ENCODE data around the gene AJAP1.
"Not testable (repeated sequence)": the region's sequence is repeated elsewhere in the genome, so short reads cannot be mapped to it uniquely, and the experiment has no call there.

Gene AJAP1

DNA sequence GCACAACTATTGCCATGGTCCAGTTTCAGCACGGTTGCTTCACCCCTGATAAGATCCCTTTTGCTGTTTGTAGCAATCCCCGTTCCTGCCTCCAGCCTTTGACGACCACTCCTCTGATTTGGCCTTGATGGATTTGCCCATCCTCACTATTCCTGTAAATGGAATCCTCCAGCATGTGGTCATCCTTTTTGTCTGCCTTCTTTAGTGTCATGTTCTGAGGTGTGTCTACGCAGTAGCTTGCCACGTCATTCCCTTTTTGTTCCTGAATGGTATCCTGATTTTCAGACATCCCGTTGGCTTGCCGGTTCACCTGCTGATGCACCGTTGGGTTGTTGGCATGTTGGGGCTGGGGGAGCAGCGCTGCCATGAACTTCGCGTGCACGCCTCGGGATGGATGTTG lies 7.8 kb downstream of the AJAP1 start:
- Histone ChIP-seq H3K4me2 (ENCODE audit: low read length) (no peak overlapping the region), H2BK120ac (ENCODE audit: low read depth, low read length) (no peak overlapping the region), H3K18ac (ENCODE audit: low read length) (no peak overlapping the region), H3K56ac (ENCODE audit: low read length) (no peak overlapping the region), H3K79me1 (ENCODE audit: low read length) (no peaks in the 10 kb centered on the region), H3K4ac (ENCODE audit: low read depth, low read length) (no peak overlapping the region), H2BK15ac (replicated peaks; ENCODE audit: low read depth) (no peak overlapping the region), H2BK5ac (ENCODE audit: low read length) (no peak overlapping the region), H3K23ac (ENCODE audit: low read length) (no peak overlapping the region), H3K9ac (ENCODE audit: low read length) (no peak overlapping the region), H4K8ac (ENCODE audit: low read depth, low read length) (no peak overlapping the region), H3K27ac (ENCODE audit: low read depth, low read length) (no peak overlapping the region), H3K27me3 (ENCODE audit: insufficient read depth, low read length, poor library complexity) (peaks cover 3% of the 10 kb centered on the region), H2AK5ac (ENCODE audit: low read length) (no peak overlapping the region), H4K5ac (ENCODE audit: low read length) (no peak overlapping the region), H3K79me2 (ENCODE audit: control insufficient read depth, insufficient read depth, low read length) (no peaks in the 10 kb centered on the region), H3K4me3 (ENCODE audit: low read length) (no peak overlapping the region), H3K4me1 (ENCODE audit: control insufficient read depth, low read depth, low read length) (peaks cover 7% of the 10 kb centered on the region), H3K36me3 (ENCODE audit: control insufficient read depth, insufficient read depth, low read length) (no peaks in the 10 kb centered on the region)
- DNase-seq, result no peak
- no CpG with 5 or more reads among the region's 13 CpGs for WGBS (ENCODE audit: extremely low coverage, insufficient coverage, low lambda C conversion rate)

DNA sequence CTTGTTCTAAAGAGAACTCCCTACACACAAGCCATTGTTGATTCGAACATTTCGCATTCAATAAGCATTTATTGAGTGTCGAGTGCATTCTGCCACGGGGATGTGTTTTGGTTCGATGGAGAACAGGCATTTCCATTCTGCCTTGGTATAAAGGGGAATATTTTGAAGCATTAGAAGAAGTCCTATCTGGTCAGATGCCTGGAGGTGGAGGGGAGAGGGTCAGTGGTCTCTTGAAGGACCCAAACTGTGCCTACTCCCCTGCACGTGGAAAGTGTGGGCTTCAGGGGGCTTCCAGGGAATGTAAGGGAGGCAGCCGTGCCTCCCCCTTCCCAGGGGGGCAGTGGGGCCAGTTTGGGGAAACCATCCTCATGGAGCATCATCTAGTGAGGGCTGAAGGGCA lies 8.3 kb downstream of the AJAP1 start:
- H3K56ac ChIP-seq (ENCODE audit: low read length), result no peak overlapping the region
- WGBS (ENCODE audit: extremely low coverage, insufficient coverage, low lambda C conversion rate), result no CpG with 5 or more reads among the region's 7 CpGs
- H3K4me2 ChIP-seq (ENCODE audit: low read length), result no peak overlapping the region
- H3K4me1 ChIP-seq (ENCODE audit: control insufficient read depth, low read depth, low read length), result peaks cover 7% of the 10 kb centered on the region
- no peak overlapping the region for H2BK5ac ChIP-seq (ENCODE audit: low read length)
- H3K27me3 ChIP-seq (ENCODE audit: insufficient read depth, low read length, poor library complexity), result peaks cover 2% of the 10 kb centered on the region
- H3K4ac ChIP-seq (ENCODE audit: low read depth, low read length), result no peak overlapping the region
- no peaks in the 10 kb centered on the region for H3K36me3 ChIP-seq (ENCODE audit: control insufficient read depth, insufficient read depth, low read length)
- no peaks in the 10 kb centered on the region for H3K79me1 ChIP-seq (ENCODE audit: low read length)
- no peak overlapping the region for H3K9ac ChIP-seq (ENCODE audit: low read length)
- H3K23ac ChIP-seq (ENCODE audit: low read length), result no peak overlapping the region
- no peaks in the 10 kb centered on the region for H3K79me2 ChIP-seq (ENCODE audit: control insufficient read depth, insufficient read depth, low read length)
- H4K5ac ChIP-seq (ENCODE audit: low read length), result no peak overlapping the region
- H2BK120ac ChIP-seq (ENCODE audit: low read depth, low read length), result no peak overlapping the region
- H2BK15ac ChIP-seq (replicated peaks; ENCODE audit: low read depth), result no peak overlapping the region
- no peak overlapping the region for H4K8ac ChIP-seq (ENCODE audit: low read depth, low read length)
- no peak overlapping the region for H3K4me3 ChIP-seq (ENCODE audit: low read length)
- no peak overlapping the region for H3K27ac ChIP-seq (ENCODE audit: low read depth, low read length)
- H2AK5ac ChIP-seq (ENCODE audit: low read length), result no peak overlapping the region
- no peak for DNase-seq
- no peak overlapping the region for H3K18ac ChIP-seq (ENCODE audit: low read length)

- Histone ChIP-seq H3K4me3 (ENCODE audit: low read length) (no peak overlapping the region), H2BK5ac (ENCODE audit: low read length) (no peak overlapping the region), H3K23ac (ENCODE audit: low read length) (no peak overlapping the region), H3K79me2 (ENCODE audit: control insufficient read depth, insufficient read depth, low read length) (no peaks in the 10 kb centered on the region), H2AK5ac (ENCODE audit: low read length) (no peak overlapping the region), H4K5ac (ENCODE audit: low read length) (no peak overlapping the region), H3K56ac (ENCODE audit: low read length) (no peak overlapping the region), H3K27me3 (ENCODE audit: insufficient read depth, low read length, poor library complexity) (peaks cover 2% of the 10 kb centered on the region), H3K4me1 (ENCODE audit: control insufficient read depth, low read depth, low read length) (peaks cover 2% of the 10 kb centered on the region), H3K27ac (ENCODE audit: low read depth, low read length) (no peak overlapping the region), H3K79me1 (ENCODE audit: low read length) (no peaks in the 10 kb centered on the region), H3K4ac (ENCODE audit: low read depth, low read length) (no peak overlapping the region), H3K18ac (ENCODE audit: low read length) (no peak overlapping the region), H2BK15ac (replicated peaks; ENCODE audit: low read depth) (no peak overlapping the region), H2BK120ac (ENCODE audit: low read depth, low read length) (no peak overlapping the region), H3K36me3 (ENCODE audit: control insufficient read depth, insufficient read depth, low read length) (no peaks in the 10 kb centered on the region), H3K4me2 (ENCODE audit: low read length) (no peak overlapping the region), H3K9ac (ENCODE audit: low read length) (no peak overlapping the region), H4K8ac (ENCODE audit: low read depth, low read length) (no peak overlapping the region)
- no CpG with 5 or more reads among the region's 5 CpGs for WGBS (ENCODE audit: extremely low coverage, insufficient coverage, low lambda C conversion rate)
- no peak for DNase-seq
These were observed 9.7 kb downstream of the AJAP1 start for GRCh38 chr1:4664095-4664494.

DNA sequence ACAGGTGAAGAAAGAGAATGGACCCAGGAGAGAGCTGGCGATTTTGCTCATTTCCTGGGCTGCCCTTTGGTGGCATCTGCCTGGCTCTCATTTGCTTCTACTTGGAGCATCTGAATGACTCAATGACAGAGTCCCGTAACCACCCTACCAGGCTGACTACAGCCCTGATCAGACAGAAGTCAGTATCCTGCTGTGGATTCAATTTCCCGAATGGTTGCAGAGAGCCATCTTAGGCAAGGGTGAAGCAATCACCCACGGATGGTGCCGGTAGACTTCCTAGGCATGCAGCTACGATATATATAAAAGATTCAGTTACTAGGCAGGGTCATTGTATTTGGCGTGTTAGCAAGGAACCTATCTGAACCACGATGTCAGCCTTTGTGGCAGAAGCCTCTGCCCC lies 10.2 kb downstream of the AJAP1 start:
- H3K9ac ChIP-seq (ENCODE audit: low read length), result no peak overlapping the region
- H2BK120ac ChIP-seq (ENCODE audit: low read depth, low read length), result no peak overlapping the region
- no peak for DNase-seq
- H3K4me1 ChIP-seq (ENCODE audit: control insufficient read depth, low read depth, low read length), result peaks cover 2% of the 10 kb centered on the region
- no CpG with 5 or more reads among the region's 8 CpGs for WGBS (ENCODE audit: extremely low coverage, insufficient coverage, low lambda C conversion rate)
- H3K23ac ChIP-seq (ENCODE audit: low read length), result no peak overlapping the region
- H3K79me2 ChIP-seq (ENCODE audit: control insufficient read depth, insufficient read depth, low read length), result no peaks in the 10 kb centered on the region
- no peak overlapping the region for H3K27ac ChIP-seq (ENCODE audit: low read depth, low read length)
- H2AK5ac ChIP-seq (ENCODE audit: low read length), result no peak overlapping the region
- no peaks in the 10 kb centered on the region for H3K27me3 ChIP-seq (ENCODE audit: insufficient read depth, low read length, poor library complexity)
- no peak overlapping the region for H4K5ac ChIP-seq (ENCODE audit: low read length)
- no peak overlapping the region for H3K18ac ChIP-seq (ENCODE audit: low read length)
- no peak overlapping the region for H3K4me2 ChIP-seq (ENCODE audit: low read length)
- no peak overlapping the region for H3K4ac ChIP-seq (ENCODE audit: low read depth, low read length)
- H3K79me1 ChIP-seq (ENCODE audit: low read length), result no peaks in the 10 kb centered on the region
- no peak overlapping the region for H2BK5ac ChIP-seq (ENCODE audit: low read length)
- no peak overlapping the region for H3K4me3 ChIP-seq (ENCODE audit: low read length)
- H3K56ac ChIP-seq (ENCODE audit: low read length), result no peak overlapping the region
- no peaks in the 10 kb centered on the region for H3K36me3 ChIP-seq (ENCODE audit: control insufficient read depth, insufficient read depth, low read length)
- H4K8ac ChIP-seq (ENCODE audit: low read depth, low read length), result no peak overlapping the region
- H2BK15ac ChIP-seq (replicated peaks; ENCODE audit: low read depth), result no peak overlapping the region

DNA sequence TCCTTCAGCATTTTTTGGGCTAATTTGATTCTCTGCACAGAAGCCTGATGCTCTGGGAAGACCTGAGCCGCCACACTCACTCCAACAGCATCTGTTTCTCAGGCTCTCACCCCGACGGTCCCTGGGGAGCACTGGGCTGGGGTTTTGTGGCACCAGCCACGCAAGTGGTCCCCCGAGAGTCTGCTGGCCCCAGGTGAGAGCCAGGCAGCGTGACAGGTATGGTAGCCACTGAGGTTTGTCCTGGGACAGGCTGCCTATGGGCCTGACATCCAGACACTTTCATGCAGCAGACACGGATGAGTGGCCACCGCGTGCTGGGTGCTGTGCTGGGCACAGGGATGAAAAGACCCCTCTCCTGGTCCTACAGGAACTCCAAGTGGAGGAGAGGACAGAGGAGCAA lies 11.0 kb downstream of the AJAP1 start:
- Histone ChIP-seq H3K27ac (ENCODE audit: low read depth, low read length) (no peak overlapping the region), H2BK120ac (ENCODE audit: low read depth, low read length) (no peak overlapping the region), H3K27me3 (ENCODE audit: insufficient read depth, low read length, poor library complexity) (no peaks in the 10 kb centered on the region), H2BK15ac (replicated peaks; ENCODE audit: low read depth) (no peak overlapping the region), H3K36me3 (ENCODE audit: control insufficient read depth, insufficient read depth, low read length) (no peaks in the 10 kb centered on the region), H2BK5ac (ENCODE audit: low read length) (no peak overlapping the region), H3K4me1 (ENCODE audit: control insufficient read depth, low read depth, low read length) (no peaks in the 10 kb centered on the region), H3K9ac (ENCODE audit: low read length) (no peak overlapping the region), H3K4ac (ENCODE audit: low read depth, low read length) (no peak overlapping the region), H2AK5ac (ENCODE audit: low read length) (no peak overlapping the region), H3K4me3 (ENCODE audit: low read length) (no peak overlapping the region), H3K18ac (ENCODE audit: low read length) (no peak overlapping the region), H4K5ac (ENCODE audit: low read length) (no peak overlapping the region), H3K23ac (ENCODE audit: low read length) (no peak overlapping the region), H3K79me2 (ENCODE audit: control insufficient read depth, insufficient read depth, low read length) (no peaks in the 10 kb centered on the region), H3K4me2 (ENCODE audit: low read length) (no peak overlapping the region), H3K56ac (ENCODE audit: low read length) (no peak overlapping the region), H4K8ac (ENCODE audit: low read depth, low read length) (no peak overlapping the region), H3K79me1 (ENCODE audit: low read length) (no peaks in the 10 kb centered on the region)
- DNase-seq, result no peak
- no CpG with 5 or more reads among the region's 9 CpGs for WGBS (ENCODE audit: extremely low coverage, insufficient coverage, low lambda C conversion rate)

GRCh38 chr1:4666683-4667082 lies 12.3 kb downstream of the AJAP1 start:
- not testable (repeated sequence) for H4K8ac ChIP-seq (ENCODE audit: low read depth, low read length); H3K23ac ChIP-seq (ENCODE audit: low read length); H3K18ac ChIP-seq (ENCODE audit: low read length); H3K9ac ChIP-seq (ENCODE audit: low read length); H3K4ac ChIP-seq (ENCODE audit: low read depth, low read length); H2AK5ac ChIP-seq (ENCODE audit: low read length); H3K27me3 ChIP-seq (ENCODE audit: insufficient read depth, low read length, poor library complexity); H3K4me2 ChIP-seq (ENCODE audit: low read length); H3K27ac ChIP-seq (ENCODE audit: low read depth, low read length); H4K5ac ChIP-seq (ENCODE audit: low read length); DNase-seq; H3K4me1 ChIP-seq (ENCODE audit: control insufficient read depth, low read depth, low read length); H3K36me3 ChIP-seq (ENCODE audit: control insufficient read depth, insufficient read depth, low read length); H2BK15ac ChIP-seq (replicated peaks; ENCODE audit: low read depth); H3K56ac ChIP-seq (ENCODE audit: low read length); H3K79me1 ChIP-seq (ENCODE audit: low read length); H2BK5ac ChIP-seq (ENCODE audit: low read length); H3K4me3 ChIP-seq (ENCODE audit: low read length); H2BK120ac ChIP-seq (ENCODE audit: low read depth, low read length); H3K79me2 ChIP-seq (ENCODE audit: control insufficient read depth, insufficient read depth, low read length)
- WGBS (ENCODE audit: extremely low coverage, insufficient coverage, low lambda C conversion rate), result no CpG with 5 or more reads among the region's 19 CpGs
